ENCODE measurements around the gene CDIP1. TPM values are rescaled to one million over a fixed set of nuclear protein-coding genes. Genes with fewer than 3 reads are reported as not detected.

CDIP1 gene
- total RNA-seq, 1 donor from 2014 or later, result 31.8 TPM

GRCh38 chr16:4525634-4526277 is 12.8 kb downstream of the CDIP1 start:
- Mint-ChIP-seq H3K4me1 (ENCODE audit: low read depth) (peaks cover 3% of the 10 kb centered on the region), H3K27me3 (no peaks in the 10 kb centered on the region), H3K4me3 (ENCODE audit: low read depth) (no peak overlapping the region), H3K36me3 (ENCODE audit: insufficient read depth) (no peaks in the 10 kb centered on the region), H3K9me3 (ENCODE audit: low read depth) (no peaks in the 10 kb centered on the region), H3K27ac (no peak overlapping the region)
- no peak for DNase-seq (ENCODE audit: low spot score, unreplicated experiment)
- TF ChIP-seq CTCF (IDR thresholded peaks at IDR 0.05; ENCODE audit: unreplicated experiment), result no peak

- peaks cover 3% of the 10 kb centered on the region for H3K4me1 Mint-ChIP-seq (ENCODE audit: low read depth)
- H3K27ac Mint-ChIP-seq, result peak overlapping the region; percentile 3
- no peaks in the 10 kb centered on the region for H3K36me3 Mint-ChIP-seq (ENCODE audit: insufficient read depth)
- no peak overlapping the region for H3K4me3 Mint-ChIP-seq (ENCODE audit: low read depth)
- no peak for TF ChIP-seq CTCF (IDR thresholded peaks at IDR 0.05; ENCODE audit: unreplicated experiment)
- no peak for DNase-seq (ENCODE audit: low spot score, unreplicated experiment)
- H3K9me3 Mint-ChIP-seq (ENCODE audit: low read depth), result no peaks in the 10 kb centered on the region
- H3K27me3 Mint-ChIP-seq, result no peaks in the 10 kb centered on the region
Measured at GRCh38 chr16:4525069-4525468, 13.5 kb downstream of the CDIP1 start.

GRCh38 chr16:4524571-4524970 is 14.0 kb downstream of the CDIP1 start:
- no peak for DNase-seq (ENCODE audit: low spot score, unreplicated experiment)
- Mint-ChIP-seq H3K27me3 (no peaks in the 10 kb centered on the region), H3K36me3 (ENCODE audit: insufficient read depth) (no peaks in the 10 kb centered on the region), H3K9me3 (ENCODE audit: low read depth) (no peaks in the 10 kb centered on the region), H3K4me3 (ENCODE audit: low read depth) (no peak overlapping the region), H3K27ac (no peak overlapping the region), H3K4me1 (ENCODE audit: low read depth) (peaks cover 3% of the 10 kb centered on the region)
- no peak for TF ChIP-seq CTCF (IDR thresholded peaks at IDR 0.05; ENCODE audit: unreplicated experiment)

- Mint-ChIP-seq H3K9me3 (ENCODE audit: low read depth) (no peaks in the 10 kb centered on the region), H3K27me3 (no peaks in the 10 kb centered on the region), H3K4me1 (ENCODE audit: low read depth) (no peaks in the 10 kb centered on the region), H3K27ac (no peak overlapping the region), H3K36me3 (ENCODE audit: insufficient read depth) (no peaks in the 10 kb centered on the region), H3K4me3 (ENCODE audit: low read depth) (no peak overlapping the region)
- no peak for TF ChIP-seq CTCF (IDR thresholded peaks at IDR 0.05; ENCODE audit: unreplicated experiment)
- DNase-seq (ENCODE audit: low spot score, unreplicated experiment), result no peak
Measured at GRCh38 chr16:4523686-4524085, 14.9 kb downstream of the CDIP1 start.

- no peak for TF ChIP-seq CTCF (IDR thresholded peaks at IDR 0.05; ENCODE audit: unreplicated experiment)
- Mint-ChIP-seq H3K36me3 (ENCODE audit: insufficient read depth) (no peaks in the 10 kb centered on the region), H3K4me1 (ENCODE audit: low read depth) (no peaks in the 10 kb centered on the region), H3K9me3 (ENCODE audit: low read depth) (no peaks in the 10 kb centered on the region), H3K27me3 (no peaks in the 10 kb centered on the region), H3K4me3 (ENCODE audit: low read depth) (no peak overlapping the region), H3K27ac (peak overlapping the region; percentile 67)
- DNase-seq (ENCODE audit: low spot score, unreplicated experiment), result no peak
Measured at GRCh38 chr16:4522051-4522581, 16.5 kb downstream of the CDIP1 start.

All from progenitor cell of endocrine pancreas (in vitro differentiated cells).